ENCODE data around the gene GPR22.

Gene GPR22

GRCh38 chr7:107469929-107470328 is at the start of gene GPR22:
Gene GPR22 (plus strand): TSS chr7:107470057. CDS start chr7:107474061, 4,004 bp downstream.
- Histone ChIP-seq H3K36me3 (ENCODE audit: control insufficient read depth, insufficient read depth, low read length) (no peaks in the 10 kb centered on the region), H3K27me3 (ENCODE audit: control insufficient read depth, insufficient read depth, low read length) (no peaks in the 10 kb centered on the region), H3K4me1 (ENCODE audit: control insufficient read depth, insufficient read depth, low read length) (no peaks in the 10 kb centered on the region), H3K9ac (ENCODE audit: low read length) (no peak within 1 kb of the TSS), H3K27ac (ENCODE audit: low read depth, low read length) (no peak within 1 kb of the TSS), H3K4me3 (ENCODE audit: low read length) (no peak within 1 kb of the TSS)

GRCh38 chr7:107427462-107427861 is 42.4 kb upstream of the GPR22 start:
- Histone ChIP-seq H3K36me3 (ENCODE audit: control insufficient read depth, insufficient read depth, low read length) (no peaks in the 10 kb centered on the region), H3K27me3 (ENCODE audit: control insufficient read depth, insufficient read depth, low read length) (no peaks in the 10 kb centered on the region), H3K4me3 (ENCODE audit: low read length) (no peak overlapping the region), H3K27ac (ENCODE audit: low read depth, low read length) (no peak overlapping the region), H3K4me1 (ENCODE audit: control insufficient read depth, insufficient read depth, low read length) (no peaks in the 10 kb centered on the region), H3K9ac (ENCODE audit: low read length) (no peak overlapping the region)

- Histone ChIP-seq H3K27me3 (ENCODE audit: control insufficient read depth, insufficient read depth, low read length) (no peaks in the 10 kb centered on the region), H3K4me3 (ENCODE audit: low read length) (no peak overlapping the region), H3K36me3 (ENCODE audit: control insufficient read depth, insufficient read depth, low read length) (no peaks in the 10 kb centered on the region), H3K4me1 (ENCODE audit: control insufficient read depth, insufficient read depth, low read length) (no peaks in the 10 kb centered on the region), H3K9ac (ENCODE audit: low read length) (no peak overlapping the region), H3K27ac (ENCODE audit: low read depth, low read length) (no peak overlapping the region)
These were observed 41.2 kb upstream of the GPR22 start for GRCh38 chr7:107428642-107429041.

- Histone ChIP-seq H3K27me3 (ENCODE audit: control insufficient read depth, insufficient read depth, low read length) (no peaks in the 10 kb centered on the region), H3K36me3 (ENCODE audit: control insufficient read depth, insufficient read depth, low read length) (no peaks in the 10 kb centered on the region)
These were observed 39.8 kb upstream of the GPR22 start for GRCh38 chr7:107430057-107430456.

GRCh38 chr7:107432261-107432660 is 37.6 kb upstream of the GPR22 start:
- Histone ChIP-seq H3K4me1 (ENCODE audit: control insufficient read depth, insufficient read depth, low read length) (no peaks in the 10 kb centered on the region), H3K27me3 (ENCODE audit: control insufficient read depth, insufficient read depth, low read length) (no peaks in the 10 kb centered on the region), H3K4me3 (ENCODE audit: low read length) (no peak overlapping the region), H3K9ac (ENCODE audit: low read length) (no peak overlapping the region), H3K36me3 (ENCODE audit: control insufficient read depth, insufficient read depth, low read length) (no peaks in the 10 kb centered on the region), H3K27ac (ENCODE audit: low read depth, low read length) (no peak overlapping the region)

More at GRCh38 chr7:107430057-107430456, 39.8 kb upstream of the GPR22 start:
- H3K4me1 ChIP-seq (ENCODE audit: control insufficient read depth, insufficient read depth, low read length) = no peaks in the 10 kb centered on the region
- H3K4me3 ChIP-seq (ENCODE audit: low read length) = no peak overlapping the region
- no peak overlapping the region for H3K9ac ChIP-seq (ENCODE audit: low read length)
- H3K27ac ChIP-seq (ENCODE audit: low read depth, low read length) = no peak overlapping the region

- Histone ChIP-seq H3K27ac (ENCODE audit: low read depth, low read length) (no peak overlapping the region), H3K27me3 (ENCODE audit: control insufficient read depth, insufficient read depth, low read length) (no peaks in the 10 kb centered on the region), H3K36me3 (ENCODE audit: control insufficient read depth, insufficient read depth, low read length) (no peaks in the 10 kb centered on the region), H3K4me3 (ENCODE audit: low read length) (no peak overlapping the region), H3K9ac (ENCODE audit: low read length) (no peak overlapping the region), H3K4me1 (ENCODE audit: control insufficient read depth, insufficient read depth, low read length) (no peaks in the 10 kb centered on the region)
These were observed 34.1 kb upstream of the GPR22 start for GRCh38 chr7:107435749-107436148.

- no peaks in the 10 kb centered on the region for H3K36me3 ChIP-seq (ENCODE audit: control insufficient read depth, insufficient read depth, low read length)
- H3K4me3 ChIP-seq (ENCODE audit: low read length) = no peak overlapping the region
- no peak overlapping the region for H3K27ac ChIP-seq (ENCODE audit: low read depth, low read length)
- H3K27me3 ChIP-seq (ENCODE audit: control insufficient read depth, insufficient read depth, low read length) = no peaks in the 10 kb centered on the region
- no peaks in the 10 kb centered on the region for H3K4me1 ChIP-seq (ENCODE audit: control insufficient read depth, insufficient read depth, low read length)
- H3K9ac ChIP-seq (ENCODE audit: low read length) = no peak overlapping the region
These were observed 30.8 kb upstream of the GPR22 start for GRCh38 chr7:107439025-107439424.

- Histone ChIP-seq H3K9ac (ENCODE audit: low read length) (no peak overlapping the region), H3K36me3 (ENCODE audit: control insufficient read depth, insufficient read depth, low read length) (no peaks in the 10 kb centered on the region), H3K27me3 (ENCODE audit: control insufficient read depth, insufficient read depth, low read length) (no peaks in the 10 kb centered on the region), H3K4me3 (ENCODE audit: low read length) (no peak overlapping the region), H3K27ac (ENCODE audit: low read depth, low read length) (no peak overlapping the region), H3K4me1 (ENCODE audit: control insufficient read depth, insufficient read depth, low read length) (no peaks in the 10 kb centered on the region)
These were observed 28.1 kb upstream of the GPR22 start for GRCh38 chr7:107441581-107442422.

GRCh38 chr7:107442678-107443077 is 27.2 kb upstream of the GPR22 start:
- H3K4me1 ChIP-seq (ENCODE audit: control insufficient read depth, insufficient read depth, low read length) = no peaks in the 10 kb centered on the region
- H3K4me3 ChIP-seq (ENCODE audit: low read length) = no peak overlapping the region
- no peaks in the 10 kb centered on the region for H3K36me3 ChIP-seq (ENCODE audit: control insufficient read depth, insufficient read depth, low read length)
- no peaks in the 10 kb centered on the region for H3K27me3 ChIP-seq (ENCODE audit: control insufficient read depth, insufficient read depth, low read length)
- no peak overlapping the region for H3K27ac ChIP-seq (ENCODE audit: low read depth, low read length)
- H3K9ac ChIP-seq (ENCODE audit: low read length) = no peak overlapping the region

- Histone ChIP-seq H3K4me3 (ENCODE audit: low read length) (no peak overlapping the region), H3K4me1 (ENCODE audit: control insufficient read depth, insufficient read depth, low read length) (no peaks in the 10 kb centered on the region), H3K27me3 (ENCODE audit: control insufficient read depth, insufficient read depth, low read length) (no peaks in the 10 kb centered on the region), H3K9ac (ENCODE audit: low read length) (no peak overlapping the region), H3K27ac (ENCODE audit: low read depth, low read length) (no peak overlapping the region), H3K36me3 (ENCODE audit: control insufficient read depth, insufficient read depth, low read length) (no peaks in the 10 kb centered on the region)
These were observed 23.3 kb upstream of the GPR22 start for GRCh38 chr7:107446531-107446930.

- Histone ChIP-seq H3K27ac (ENCODE audit: low read depth, low read length) (no peak overlapping the region), H3K27me3 (ENCODE audit: control insufficient read depth, insufficient read depth, low read length) (no peaks in the 10 kb centered on the region), H3K9ac (ENCODE audit: low read length) (no peak overlapping the region), H3K36me3 (ENCODE audit: control insufficient read depth, insufficient read depth, low read length) (no peaks in the 10 kb centered on the region), H3K4me3 (ENCODE audit: low read length) (no peak overlapping the region), H3K4me1 (ENCODE audit: control insufficient read depth, insufficient read depth, low read length) (no peaks in the 10 kb centered on the region)
These were observed 22.9 kb upstream of the GPR22 start for GRCh38 chr7:107446988-107447387.

- H3K4me3 ChIP-seq (ENCODE audit: low read length) = no peak overlapping the region
- no peak overlapping the region for H3K9ac ChIP-seq (ENCODE audit: low read length)
- H3K4me1 ChIP-seq (ENCODE audit: control insufficient read depth, insufficient read depth, low read length) = no peaks in the 10 kb centered on the region
- no peaks in the 10 kb centered on the region for H3K36me3 ChIP-seq (ENCODE audit: control insufficient read depth, insufficient read depth, low read length)
- H3K27ac ChIP-seq (ENCODE audit: low read depth, low read length) = no peak overlapping the region
- H3K27me3 ChIP-seq (ENCODE audit: control insufficient read depth, insufficient read depth, low read length) = no peaks in the 10 kb centered on the region
These were observed 18.9 kb upstream of the GPR22 start for GRCh38 chr7:107450970-107451369.

GRCh38 chr7:107453388-107453787 is 16.5 kb upstream of the GPR22 start:
- H3K4me3 ChIP-seq (ENCODE audit: low read length) = no peak overlapping the region
- H3K9ac ChIP-seq (ENCODE audit: low read length) = no peak overlapping the region
- no peaks in the 10 kb centered on the region for H3K4me1 ChIP-seq (ENCODE audit: control insufficient read depth, insufficient read depth, low read length)
- no peaks in the 10 kb centered on the region for H3K27me3 ChIP-seq (ENCODE audit: control insufficient read depth, insufficient read depth, low read length)
- H3K36me3 ChIP-seq (ENCODE audit: control insufficient read depth, insufficient read depth, low read length) = no peaks in the 10 kb centered on the region
- H3K27ac ChIP-seq (ENCODE audit: low read depth, low read length) = no peak overlapping the region
